Measurements from ENCODE around the gene LEPR.

LEPR gene, protein sequence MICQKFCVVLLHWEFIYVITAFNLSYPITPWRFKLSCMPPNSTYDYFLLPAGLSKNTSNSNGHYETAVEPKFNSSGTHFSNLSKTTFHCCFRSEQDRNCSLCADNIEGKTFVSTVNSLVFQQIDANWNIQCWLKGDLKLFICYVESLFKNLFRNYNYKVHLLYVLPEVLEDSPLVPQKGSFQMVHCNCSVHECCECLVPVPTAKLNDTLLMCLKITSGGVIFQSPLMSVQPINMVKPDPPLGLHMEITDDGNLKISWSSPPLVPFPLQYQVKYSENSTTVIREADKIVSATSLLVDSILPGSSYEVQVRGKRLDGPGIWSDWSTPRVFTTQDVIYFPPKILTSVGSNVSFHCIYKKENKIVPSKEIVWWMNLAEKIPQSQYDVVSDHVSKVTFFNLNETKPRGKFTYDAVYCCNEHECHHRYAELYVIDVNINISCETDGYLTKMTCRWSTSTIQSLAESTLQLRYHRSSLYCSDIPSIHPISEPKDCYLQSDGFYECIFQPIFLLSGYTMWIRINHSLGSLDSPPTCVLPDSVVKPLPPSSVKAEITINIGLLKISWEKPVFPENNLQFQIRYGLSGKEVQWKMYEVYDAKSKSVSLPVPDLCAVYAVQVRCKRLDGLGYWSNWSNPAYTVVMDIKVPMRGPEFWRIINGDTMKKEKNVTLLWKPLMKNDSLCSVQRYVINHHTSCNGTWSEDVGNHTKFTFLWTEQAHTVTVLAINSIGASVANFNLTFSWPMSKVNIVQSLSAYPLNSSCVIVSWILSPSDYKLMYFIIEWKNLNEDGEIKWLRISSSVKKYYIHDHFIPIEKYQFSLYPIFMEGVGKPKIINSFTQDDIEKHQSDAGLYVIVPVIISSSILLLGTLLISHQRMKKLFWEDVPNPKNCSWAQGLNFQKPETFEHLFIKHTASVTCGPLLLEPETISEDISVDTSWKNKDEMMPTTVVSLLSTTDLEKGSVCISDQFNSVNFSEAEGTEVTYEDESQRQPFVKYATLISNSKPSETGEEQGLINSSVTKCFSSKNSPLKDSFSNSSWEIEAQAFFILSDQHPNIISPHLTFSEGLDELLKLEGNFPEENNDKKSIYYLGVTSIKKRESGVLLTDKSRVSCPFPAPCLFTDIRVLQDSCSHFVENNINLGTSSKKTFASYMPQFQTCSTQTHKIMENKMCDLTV

DNA sequence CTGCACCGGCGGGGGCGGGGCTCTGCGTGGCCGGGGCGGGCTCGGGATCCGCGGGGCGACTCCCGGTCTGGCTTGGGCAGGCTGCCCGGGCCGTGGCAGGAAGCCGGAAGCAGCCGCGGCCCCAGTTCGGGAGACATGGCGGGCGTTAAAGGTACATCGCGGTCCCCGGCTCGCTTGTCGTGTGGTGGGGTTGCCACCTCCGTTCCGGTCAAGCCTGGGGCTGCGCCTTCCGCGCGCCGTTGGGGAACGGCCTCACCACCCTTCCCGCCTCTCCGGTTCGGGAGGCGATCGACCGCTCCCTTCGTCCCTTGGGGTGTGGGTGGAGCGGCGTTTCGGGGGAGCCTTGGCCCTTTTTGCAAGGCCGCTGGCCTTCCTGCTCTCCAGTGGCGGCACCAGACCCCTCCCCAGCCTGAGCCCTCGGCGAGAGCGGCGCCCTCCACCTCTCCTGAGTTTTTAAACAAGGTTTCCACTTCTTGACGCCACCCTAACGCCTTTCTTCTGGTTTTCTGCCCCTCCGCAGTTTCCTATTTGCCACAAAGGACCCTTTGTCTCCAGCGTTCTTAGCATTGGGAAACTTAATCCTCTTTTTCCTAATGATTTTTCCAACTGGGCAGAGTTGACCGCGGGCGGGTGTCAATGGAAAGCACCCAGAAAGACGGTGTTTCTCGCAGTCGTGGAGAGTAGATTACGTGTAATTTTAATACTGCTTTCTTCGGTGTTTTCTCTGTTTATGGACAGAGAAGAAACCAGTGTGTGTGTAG, at the start of gene LEPR, which contains the start of gene LEPROT:
TSS of gene LEPR (plus strand) at position 79 of the 761 bp plus-strand sequence. CDS start 144,898 bp downstream, outside the sequence.
TSS of gene LEPROT (plus strand) at position 79 of the 761 bp plus-strand sequence. CDS start at position 136, 57 bp downstream.
- H3K27me3 ChIP-seq (ENCODE audit: low read depth, low read length) = no peaks in the 10 kb centered on the region
- H3K36me3 ChIP-seq (replicated peaks; ENCODE audit: low read depth, low read length) = peaks cover 3% of the 10 kb centered on the region
- no peaks in the 10 kb centered on the region for H3K9me3 ChIP-seq (ENCODE audit: insufficient read depth, low read length)
- peak within 1 kb of the TSS; percentile 83 for H3K9ac ChIP-seq (ENCODE audit: low read length)
- H3K4me1 ChIP-seq (ENCODE audit: low read length) = peaks cover 35% of the 10 kb centered on the region
- H4K20me1 ChIP-seq (ENCODE audit: insufficient read depth, low read length) = no peaks in the 10 kb centered on the region
- TF ChIP-seq, protein P1, sequence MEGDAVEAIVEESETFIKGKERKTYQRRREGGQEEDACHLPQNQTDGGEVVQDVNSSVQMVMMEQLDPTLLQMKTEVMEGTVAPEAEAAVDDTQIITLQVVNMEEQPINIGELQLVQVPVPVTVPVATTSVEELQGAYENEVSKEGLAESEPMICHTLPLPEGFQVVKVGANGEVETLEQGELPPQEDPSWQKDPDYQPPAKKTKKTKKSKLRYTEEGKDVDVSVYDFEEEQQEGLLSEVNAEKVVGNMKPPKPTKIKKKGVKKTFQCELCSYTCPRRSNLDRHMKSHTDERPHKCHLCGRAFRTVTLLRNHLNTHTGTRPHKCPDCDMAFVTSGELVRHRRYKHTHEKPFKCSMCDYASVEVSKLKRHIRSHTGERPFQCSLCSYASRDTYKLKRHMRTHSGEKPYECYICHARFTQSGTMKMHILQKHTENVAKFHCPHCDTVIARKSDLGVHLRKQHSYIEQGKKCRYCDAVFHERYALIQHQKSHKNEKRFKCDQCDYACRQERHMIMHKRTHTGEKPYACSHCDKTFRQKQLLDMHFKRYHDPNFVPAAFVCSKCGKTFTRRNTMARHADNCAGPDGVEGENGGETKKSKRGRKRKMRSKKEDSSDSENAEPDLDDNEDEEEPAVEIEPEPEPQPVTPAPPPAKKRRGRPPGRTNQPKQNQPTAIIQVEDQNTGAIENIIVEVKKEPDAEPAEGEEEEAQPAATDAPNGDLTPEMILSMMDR (IDR thresholded peaks at IDR 0.05; ENCODE audit: low read depth, low read length) = no peak
- no peak for TF ChIP-seq EZH2phosphoT487 (IDR thresholded peaks at IDR 0.05; ENCODE audit: low read depth)
- peak within 1 kb of the TSS; percentile 93 for H2AFZ ChIP-seq (ENCODE audit: low read depth, low read length)
- H3K4me3 ChIP-seq (ENCODE audit: low read length) = peak within 1 kb of the TSS; percentile 96
- peak within 1 kb of the TSS; percentile 64 for H3K27ac ChIP-seq (ENCODE audit: low read length)
- H3K4me2 ChIP-seq (ENCODE audit: low read length) = peak within 1 kb of the TSS; percentile 83
- peaks cover 36% of the 10 kb centered on the region for H3K79me2 ChIP-seq (ENCODE audit: low read length)

DNA sequence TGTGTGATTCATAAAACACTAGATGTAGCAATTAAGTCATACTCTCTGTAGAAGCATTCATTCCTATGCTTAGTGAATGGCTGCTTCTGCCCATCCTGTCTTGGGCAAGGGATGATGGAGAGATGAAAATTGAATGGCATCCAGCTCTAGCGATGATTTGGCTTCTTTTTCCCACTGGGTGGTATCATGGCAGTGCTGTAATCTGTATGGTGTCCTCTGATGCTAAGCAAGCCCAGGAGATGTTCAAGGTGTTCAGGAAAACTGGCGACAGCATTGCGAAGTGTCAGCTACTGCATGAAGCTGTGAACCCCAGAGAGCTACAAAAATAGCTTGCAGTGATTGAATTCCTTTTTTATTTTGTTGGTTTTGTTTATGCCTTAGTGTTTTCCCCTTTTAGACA, 48.9 kb upstream of the LEPR start:
- Histone ChIP-seq H3K27ac (ENCODE audit: low read length) (no peak overlapping the region), H3K4me2 (ENCODE audit: low read length) (no peak overlapping the region), H3K9ac (ENCODE audit: low read length) (no peak overlapping the region), H3K36me3 (replicated peaks; ENCODE audit: low read depth, low read length) (no peaks in the 10 kb centered on the region), H3K79me2 (ENCODE audit: low read length) (no peaks in the 10 kb centered on the region), H2AFZ (ENCODE audit: low read depth, low read length) (no peak overlapping the region), H3K4me1 (ENCODE audit: low read length) (no peaks in the 10 kb centered on the region), H4K20me1 (ENCODE audit: insufficient read depth, low read length) (no peaks in the 10 kb centered on the region), H3K9me3 (ENCODE audit: insufficient read depth, low read length) (no peaks in the 10 kb centered on the region), H3K27me3 (ENCODE audit: low read depth, low read length) (no peaks in the 10 kb centered on the region), H3K4me3 (ENCODE audit: low read length) (no peak overlapping the region)
- TF ChIP-seq EZH2phosphoT487 (IDR thresholded peaks at IDR 0.05; ENCODE audit: low read depth) = no peak
- TF ChIP-seq, protein P1 (IDR thresholded peaks at IDR 0.05; ENCODE audit: low read depth, low read length) = no peak

DNA sequence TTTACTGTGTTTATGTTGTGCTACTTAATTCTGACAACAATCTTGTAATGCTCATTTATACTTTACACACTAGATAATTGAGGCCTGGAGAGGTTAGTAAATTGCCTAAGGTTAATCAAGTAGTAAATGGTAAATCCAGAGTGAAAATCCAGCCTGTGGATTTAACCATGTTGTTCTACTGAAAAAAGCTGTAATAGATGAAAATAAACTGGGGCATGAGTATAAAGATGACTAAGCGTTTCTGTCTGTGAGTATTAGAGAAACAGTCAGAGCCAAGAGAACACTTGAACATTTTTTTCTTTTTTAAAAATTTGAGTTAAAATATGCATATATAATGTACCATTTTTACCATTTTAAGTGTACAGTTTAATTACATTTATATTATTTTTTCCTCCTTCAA, 47.9 kb upstream of the LEPR start:
- Histone ChIP-seq H2AFZ (ENCODE audit: low read depth, low read length) (no peak overlapping the region), H4K20me1 (ENCODE audit: insufficient read depth, low read length) (no peaks in the 10 kb centered on the region), H3K9ac (ENCODE audit: low read length) (no peak overlapping the region), H3K79me2 (ENCODE audit: low read length) (no peaks in the 10 kb centered on the region), H3K36me3 (replicated peaks; ENCODE audit: low read depth, low read length) (no peaks in the 10 kb centered on the region), H3K4me2 (ENCODE audit: low read length) (no peak overlapping the region), H3K27ac (ENCODE audit: low read length) (no peak overlapping the region), H3K9me3 (ENCODE audit: insufficient read depth, low read length) (no peaks in the 10 kb centered on the region), H3K27me3 (ENCODE audit: low read depth, low read length) (no peaks in the 10 kb centered on the region), H3K4me1 (ENCODE audit: low read length) (no peaks in the 10 kb centered on the region), H3K4me3 (ENCODE audit: low read length) (no peak overlapping the region)
- TF ChIP-seq EZH2phosphoT487 (IDR thresholded peaks at IDR 0.05; ENCODE audit: low read depth) = no peak
- TF ChIP-seq, protein P1 (IDR thresholded peaks at IDR 0.05; ENCODE audit: low read depth, low read length) = no peak
